ENCODE measurements around the gene P4HA1.

The P4HA1 gene

DNA sequence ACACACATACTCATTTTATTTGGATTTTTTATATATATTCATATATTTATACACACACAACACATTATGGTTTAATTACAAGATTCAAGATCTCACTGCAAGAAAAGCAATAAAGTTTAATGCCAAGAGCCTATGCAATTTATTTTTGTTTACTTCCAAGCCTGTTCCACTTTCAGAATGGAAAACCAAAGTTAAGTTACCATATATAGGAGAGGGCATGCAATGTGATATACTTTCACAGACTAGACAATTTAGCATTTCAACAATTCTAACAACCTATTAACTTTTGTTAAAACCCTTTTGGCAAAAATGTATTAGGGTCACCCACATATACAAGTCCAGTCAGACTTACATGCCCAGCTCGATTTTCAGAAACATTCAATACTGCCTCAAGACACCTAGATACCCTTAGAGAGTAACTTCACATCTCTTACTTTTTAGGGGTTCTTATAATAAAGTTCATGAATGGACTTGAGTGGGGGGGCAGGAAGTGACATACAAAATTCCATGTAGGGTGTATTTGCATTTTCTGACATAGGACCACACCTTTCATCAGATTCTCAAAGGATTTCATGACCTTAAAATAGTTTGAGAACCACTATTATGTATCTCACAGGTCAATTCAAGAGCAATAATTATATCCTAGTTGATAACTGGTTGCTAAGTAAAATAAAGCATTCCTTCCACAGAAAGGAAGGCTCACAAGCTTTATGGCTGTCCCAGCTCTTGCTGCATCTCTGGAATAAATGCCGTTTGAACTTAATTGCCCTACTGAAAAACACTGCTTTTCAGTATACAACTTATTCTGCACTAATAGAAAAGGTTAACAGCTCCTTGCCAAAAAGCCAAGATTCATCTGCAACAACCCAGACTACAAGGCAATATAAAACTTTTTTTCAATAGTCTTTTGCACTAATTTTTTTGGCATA, 2.5 kb downstream of the P4HA1 start:
- DNase-seq: no peak

DNA sequence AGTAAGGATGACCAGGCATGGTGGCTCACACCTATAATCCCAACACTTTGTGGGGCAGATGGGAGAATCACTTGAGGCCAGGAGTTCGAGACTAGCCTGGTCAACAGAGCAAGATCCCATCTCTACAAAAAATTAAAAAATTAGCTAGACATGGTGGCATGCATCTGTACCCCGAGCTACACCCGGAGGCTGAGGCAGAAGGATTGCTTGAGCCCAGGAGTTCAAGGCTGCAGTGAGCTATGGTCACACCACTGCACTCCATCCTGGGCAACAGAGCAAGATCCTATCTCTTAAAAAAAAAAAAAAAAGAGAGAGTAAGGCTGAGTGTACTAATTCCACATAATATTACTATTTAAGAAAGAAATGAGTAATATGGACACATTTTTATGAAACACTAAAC, 3.8 kb downstream of the P4HA1 start:
- DNase-seq: no peak

DNA sequence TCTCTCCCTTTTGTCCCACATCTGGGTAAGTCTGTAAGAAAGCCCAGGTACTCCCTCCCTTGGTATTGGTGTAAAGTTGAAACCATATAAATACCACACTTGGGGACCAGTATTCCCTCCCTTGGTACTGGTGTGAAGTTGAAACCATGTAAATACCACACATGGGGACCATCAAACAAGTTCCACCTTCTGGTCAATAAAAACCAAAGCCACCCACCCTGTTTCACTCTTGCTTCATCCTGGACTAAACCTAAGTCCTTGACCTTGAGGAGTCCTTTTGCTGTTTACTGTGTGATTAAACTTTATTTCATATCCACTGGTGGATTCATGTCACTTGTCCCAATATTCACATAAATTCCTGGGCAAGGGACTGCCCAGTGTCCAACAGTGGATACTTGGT, 8.4 kb downstream of the P4HA1 start:
- no peak for DNase-seq

DNA sequence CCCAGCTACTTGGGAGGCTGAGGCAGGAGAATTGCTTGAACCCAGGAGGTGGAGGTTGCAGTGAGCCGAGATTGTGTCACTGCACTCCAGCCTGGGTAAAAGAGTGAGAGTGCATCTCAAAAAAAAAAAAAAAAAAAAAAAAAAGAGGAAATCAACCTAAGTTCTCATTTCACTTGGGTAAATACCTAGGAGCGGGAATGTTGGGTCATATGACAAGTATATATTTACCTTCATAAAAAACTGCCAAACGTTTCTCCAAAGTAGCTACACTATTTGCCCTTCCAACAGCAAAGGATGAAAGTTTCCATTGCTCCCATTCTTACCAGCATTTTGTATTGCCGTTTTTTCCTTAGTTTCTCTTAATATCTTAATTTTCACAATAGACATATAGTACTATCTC, 9.8 kb downstream of the P4HA1 start:
- DNase-seq: no peak

DNA sequence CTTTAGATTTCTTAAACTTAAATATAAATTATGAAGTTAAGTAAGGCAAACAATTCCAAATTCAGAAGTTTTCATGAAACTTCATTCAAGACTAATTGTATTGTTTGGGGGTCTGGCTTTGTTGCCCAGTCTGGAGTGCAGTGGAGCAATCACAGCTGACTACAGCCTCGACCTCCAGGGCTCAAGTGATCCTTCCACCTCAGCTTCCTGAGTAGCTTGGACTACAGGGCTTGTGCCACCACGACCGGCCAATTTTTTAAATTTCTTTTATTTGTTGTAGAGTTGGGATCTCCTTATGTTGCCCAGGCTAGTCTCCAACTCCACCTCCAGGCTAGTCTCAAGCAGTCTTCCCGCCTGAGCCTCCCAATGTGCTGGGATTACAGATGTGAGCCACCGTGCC, 12.5 kb downstream of the P4HA1 start:
- no peak for DNase-seq

DNA sequence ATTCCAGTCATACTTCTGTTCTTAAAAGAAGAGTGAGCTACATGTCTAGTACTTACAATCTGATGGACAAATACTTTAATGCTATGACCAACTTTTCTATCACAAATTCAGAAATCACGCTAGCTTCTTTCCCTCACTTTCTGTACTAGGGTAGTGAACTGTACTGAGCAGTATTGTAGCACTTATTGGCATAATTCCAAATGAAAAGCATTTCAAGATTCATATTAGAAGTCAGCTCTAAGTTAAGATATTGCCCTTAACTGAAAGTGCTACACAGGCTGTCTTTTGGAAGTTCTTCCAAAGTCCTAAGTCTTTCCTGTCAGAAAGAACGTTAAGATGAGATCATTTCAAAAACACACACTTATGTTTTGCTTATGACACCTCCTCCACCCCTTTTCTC, 13.4 kb downstream of the P4HA1 start:
- no peak for DNase-seq

DNA sequence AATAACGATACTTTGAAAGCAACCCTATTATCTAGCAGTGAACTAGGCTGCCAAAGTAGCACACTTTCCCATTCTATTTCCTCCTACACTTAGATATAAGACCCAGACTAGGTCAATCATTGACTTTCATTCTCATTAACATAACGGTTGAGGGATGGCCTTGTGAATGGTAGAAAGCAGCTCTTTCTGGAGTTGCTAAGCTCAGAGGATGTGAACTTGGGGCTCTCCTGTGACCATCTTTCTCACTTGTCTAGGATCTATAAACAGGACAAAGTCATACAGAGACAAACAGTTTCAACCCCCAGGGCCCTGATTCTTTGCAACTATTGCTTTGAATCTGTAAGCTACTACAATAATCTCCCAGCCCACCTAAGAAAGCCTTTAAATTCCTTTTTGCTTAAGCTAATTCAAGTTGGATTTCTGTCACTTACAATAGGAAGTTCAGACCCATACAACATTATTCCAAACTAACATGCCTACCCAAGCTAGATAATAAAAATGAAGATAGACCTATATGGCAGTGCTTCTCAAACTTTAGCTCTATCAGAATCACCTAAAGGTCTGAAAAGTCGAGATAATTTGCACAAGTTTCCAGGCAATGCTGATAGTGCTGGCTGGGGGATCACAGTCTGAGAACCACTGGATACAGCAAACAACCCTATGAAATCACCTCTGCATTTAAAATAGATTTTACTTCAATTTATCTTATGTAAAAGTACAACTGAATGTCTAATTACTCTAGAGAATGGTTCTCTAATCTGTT, 16.7 kb downstream of the P4HA1 start:
- no peak for DNase-seq

DNA sequence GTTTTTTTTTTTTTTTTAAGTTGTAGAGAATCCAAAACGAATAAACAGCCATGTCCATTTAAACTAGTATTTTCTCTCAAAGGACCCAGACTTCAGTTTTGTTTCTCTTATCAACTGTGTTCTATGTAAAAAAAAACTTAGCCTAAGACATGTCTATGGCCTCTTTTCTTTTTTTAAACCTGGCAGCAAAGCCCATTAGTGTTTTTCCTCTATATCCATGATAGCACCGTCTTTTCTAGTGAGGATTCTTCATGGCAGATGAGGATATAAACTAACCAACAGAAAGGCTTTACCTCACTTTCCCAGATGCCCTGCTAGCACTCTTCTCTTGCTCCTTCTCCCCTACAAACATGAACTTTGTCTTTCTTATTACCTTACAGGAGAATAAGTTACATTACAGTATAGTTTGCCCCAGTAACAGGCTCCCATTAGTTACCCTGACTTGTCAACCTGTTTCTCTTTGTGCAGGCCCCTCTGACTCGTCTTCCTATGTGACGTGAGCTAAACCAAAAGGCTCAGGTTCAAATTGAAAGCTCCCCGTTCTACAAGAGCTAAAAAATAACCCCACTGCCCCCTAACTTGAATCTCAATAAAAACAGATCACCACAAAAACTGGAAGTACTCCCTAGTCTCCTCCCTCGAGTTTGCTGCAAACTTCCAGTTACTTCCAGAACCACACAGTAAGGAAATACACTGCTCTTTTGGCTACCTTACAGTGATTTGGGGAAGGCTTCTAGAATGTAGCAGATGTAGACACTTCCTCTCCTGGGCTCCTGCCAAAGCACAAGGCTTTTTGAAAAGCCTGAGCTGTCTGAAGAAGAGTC, 20.1 kb downstream of the P4HA1 start:
- no peak for DNase-seq

DNA sequence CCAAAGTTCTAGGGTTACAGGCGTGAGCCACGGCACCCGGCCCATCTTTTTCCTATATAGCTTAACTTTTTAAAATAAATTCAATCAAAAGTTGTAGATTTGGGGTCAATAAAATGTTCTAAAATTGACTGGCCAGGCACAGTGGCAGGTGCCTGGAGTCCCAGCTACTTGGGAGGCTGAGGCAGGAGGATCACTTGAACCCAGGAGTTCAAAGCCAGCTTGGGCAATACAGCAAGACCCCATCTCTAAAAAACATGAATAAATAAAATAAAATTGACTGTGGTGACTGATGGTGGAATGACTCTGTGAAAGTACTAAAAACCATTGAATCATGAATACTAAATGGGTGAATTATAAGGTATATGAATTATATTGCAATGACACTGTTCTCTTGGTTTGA, 20.8 kb downstream of the P4HA1 start:
- no peak for DNase-seq

DNA sequence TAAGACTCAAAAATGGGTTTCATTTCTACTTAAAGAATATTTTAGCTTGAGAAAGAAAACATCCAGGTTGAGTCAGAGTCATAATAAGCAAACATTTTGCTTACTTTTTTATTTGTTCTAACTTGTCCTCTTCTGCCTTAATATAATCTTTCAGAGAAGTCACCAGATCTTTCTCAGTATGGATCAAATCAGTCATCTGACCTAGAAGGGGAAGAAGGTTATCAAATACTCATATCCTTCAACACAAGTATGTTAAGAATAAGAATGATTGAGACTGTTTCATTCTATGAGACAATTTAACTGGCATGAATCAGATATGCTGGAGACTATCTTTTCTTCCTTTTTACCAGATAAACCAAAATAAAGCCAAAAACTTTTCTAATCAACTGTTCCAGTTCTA, 23.0 kb downstream of the P4HA1 start:
- DNase-seq: no peak

DNA sequence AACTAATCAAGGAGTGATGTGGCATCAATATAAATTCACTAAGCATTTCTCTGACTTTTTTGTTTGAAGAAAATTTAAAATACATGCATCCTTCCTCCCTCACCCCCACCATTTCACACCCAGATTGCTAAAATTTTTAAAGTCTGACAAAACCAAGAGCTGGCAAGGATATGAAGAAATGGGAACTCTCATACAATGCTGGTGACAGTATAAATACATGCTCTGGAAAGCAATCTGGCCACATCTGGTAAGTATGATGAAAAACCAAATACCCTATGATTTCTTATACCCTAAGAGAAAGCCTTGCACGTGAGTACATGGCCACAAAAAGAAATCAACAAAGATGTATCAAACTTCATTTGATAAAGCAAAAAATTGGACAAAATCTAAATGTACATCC, 31.2 kb downstream of the P4HA1 start:
- DNase-seq: no peak

DNA sequence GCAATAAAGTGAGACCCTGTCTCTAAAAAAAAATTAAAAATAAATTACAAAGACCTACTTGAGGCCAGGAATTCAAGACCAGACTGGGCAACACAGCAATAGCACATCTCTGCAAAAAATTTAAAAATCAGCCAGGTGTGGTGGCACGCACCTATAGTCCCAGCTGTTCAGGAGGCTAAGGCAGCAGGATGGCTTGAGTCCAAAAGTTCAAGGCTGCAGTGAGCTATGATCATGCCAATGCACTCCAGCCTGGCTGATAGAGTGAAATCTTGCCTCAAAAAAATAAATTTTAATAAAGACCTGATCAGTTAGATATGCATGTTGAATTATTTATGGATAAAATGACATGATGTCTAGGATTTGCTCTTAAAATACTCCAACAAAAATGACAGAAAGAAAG, 34.9 kb downstream of the P4HA1 start:
- DNase-seq: no peak

DNA sequence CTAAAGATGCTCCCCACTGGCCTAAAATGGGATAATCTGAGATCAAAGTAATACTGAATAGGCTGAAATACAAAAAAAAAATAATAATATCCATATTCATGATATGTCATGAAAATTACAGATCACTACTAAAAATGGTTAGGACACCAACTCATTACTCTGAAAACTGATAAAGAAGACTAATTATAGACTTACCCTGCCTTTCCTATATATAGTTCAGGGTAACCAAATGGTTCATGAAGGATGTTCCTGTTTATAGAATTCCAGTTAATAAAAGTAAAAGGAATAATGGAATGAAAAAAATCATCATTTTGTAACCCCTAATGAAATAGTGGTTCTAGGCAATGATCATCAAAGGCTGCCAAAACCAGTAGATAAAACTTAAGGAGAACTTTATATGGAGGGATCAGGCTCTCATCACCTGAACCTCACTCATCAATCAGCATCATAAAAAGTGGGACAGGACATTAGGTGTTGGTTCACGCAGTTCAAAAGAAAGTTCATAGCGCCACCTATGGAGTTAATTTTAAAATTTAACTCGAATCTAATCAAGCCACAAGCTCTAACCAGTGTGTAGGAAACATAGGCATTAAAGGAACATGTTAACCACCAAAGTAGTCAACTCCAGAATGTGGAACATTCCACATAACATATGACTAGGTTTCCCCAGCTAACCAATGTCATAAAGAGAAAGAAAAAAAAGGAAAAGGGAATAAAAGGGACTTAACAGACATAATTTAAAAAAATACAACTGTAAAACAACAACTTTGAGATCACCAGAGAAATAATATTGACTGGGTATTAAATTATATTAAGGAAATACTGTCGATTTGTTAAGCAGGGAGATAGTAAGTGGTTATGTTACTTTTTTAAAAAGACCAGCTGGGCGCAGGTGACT, 35.7 kb downstream of the P4HA1 start:
- DNase-seq: no peak

DNA sequence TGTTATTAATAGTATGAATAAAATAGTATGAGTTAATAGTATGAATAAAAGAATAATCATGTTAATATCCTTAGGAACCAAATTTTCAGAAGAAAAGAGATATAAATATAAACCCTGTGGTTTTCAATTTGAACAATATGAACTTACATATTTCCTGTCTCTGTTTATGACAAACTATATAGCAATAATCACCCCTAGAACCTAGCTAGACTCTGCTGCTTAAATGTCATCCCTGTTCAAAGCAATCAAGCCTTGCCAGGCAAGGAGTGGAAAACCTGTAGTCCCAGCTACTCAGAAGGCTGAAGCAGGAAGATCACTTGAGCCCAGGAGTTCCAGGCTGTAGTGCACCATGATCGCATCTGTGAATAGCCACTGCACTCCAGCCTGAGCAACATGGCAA, 36.5 kb downstream of the P4HA1 start:
- no peak for DNase-seq

DNA sequence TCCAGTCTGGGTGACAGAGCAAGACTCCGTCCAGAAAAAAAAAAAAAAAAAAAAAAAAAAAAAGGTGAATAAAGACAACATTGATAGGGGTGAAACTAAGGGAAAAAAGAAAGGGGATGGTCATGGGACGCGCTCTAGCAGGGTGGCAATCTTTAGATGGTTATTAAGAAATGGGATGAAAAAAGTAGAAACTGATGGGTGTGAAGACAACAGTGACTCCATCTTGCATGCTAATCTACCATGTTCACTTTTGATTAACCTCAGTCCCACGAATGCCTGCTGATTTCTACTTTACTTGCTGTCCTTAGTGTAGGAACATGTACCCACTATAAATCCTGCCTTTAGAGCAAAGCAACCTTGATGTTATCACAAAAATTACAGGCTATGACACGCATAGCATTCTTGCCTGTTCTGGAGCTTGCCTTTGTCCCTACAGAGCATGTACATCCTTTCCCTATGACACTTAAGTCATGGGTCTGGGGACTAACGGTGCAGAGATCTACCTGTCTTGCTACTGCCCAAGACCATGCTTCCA, 38.5 kb downstream of the P4HA1 start:
- no peak for DNase-seq

DNA sequence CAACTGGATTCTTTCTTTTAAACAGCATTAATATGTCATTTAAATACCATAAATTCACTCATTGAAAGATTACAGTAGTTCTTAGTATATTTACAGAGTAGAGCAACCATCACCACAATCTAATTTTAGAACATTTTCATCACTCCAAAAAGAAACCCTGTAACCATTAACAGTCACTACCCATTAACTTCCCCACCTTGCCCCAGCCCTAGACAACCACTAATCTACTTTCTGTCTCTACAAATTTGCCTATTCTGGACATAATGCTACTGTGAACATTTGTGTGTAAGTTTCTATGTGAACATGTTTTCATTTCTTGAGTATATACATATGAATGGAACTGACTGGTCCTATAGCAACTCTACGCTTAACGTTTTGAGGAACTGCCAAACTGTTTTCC, 42.4 kb downstream of the P4HA1 start:
- no peak for DNase-seq

DNA sequence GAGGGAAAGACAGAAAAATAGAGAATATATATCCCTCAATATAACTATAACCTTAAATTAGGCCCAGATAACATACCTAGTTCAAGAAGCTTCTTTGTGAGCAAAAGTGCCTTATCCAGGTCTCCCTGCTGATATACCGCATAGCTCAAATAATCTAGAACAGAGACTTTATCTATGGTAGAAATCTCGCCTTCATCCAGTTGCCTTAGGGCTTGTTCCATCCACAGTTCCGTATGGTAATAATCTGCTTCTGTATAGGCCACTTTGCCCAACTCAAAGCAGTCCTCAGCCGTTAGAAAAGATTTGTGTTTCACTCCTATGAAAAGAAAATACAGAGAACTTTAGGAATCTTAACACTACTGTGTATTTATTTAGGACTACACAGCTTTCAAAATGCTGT, 43.4 kb downstream of the P4HA1 start:
- DNase-seq: no peak

DNA sequence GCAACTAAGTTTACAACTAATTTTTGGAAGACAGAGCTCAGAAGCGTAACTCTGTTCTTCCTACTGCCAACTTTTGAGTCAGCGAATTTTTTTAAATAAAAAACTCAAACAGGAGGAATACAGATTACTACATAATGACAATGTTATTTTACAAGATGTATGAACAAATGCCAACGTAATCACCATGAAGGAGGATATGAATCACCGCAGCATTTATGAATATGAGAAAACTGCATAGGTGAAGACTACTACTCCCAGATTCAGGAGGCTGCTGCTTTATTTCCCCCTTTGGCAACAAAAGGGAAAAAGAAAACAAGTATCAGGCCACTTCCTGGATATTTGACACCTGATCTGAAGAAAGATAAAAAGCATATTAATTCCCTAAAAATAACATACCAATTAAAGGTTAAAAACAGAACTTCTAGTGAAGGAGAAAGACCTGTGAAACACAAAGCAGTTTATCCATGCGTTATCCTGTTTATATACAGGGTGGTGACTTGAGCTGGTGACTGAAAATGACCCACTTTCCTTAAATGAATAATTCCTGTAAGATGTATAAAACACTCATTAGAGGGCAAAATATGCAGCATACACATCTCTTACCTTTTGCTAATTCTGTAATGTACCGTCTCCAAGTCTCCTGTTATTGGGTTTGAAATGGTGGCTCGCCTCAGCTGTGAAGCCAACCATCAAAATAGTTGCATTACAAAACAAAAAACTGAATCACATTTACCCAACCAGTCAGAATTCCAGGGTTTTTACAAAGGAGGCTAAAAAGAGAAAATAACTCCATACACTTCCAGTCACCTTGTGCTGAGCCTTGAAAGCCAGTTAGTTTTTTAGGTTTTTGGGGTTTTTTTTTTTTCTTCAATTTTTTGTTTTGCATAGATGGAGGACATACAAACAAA, 52.0 kb downstream of the P4HA1 start:
- no peak for DNase-seq

DNA sequence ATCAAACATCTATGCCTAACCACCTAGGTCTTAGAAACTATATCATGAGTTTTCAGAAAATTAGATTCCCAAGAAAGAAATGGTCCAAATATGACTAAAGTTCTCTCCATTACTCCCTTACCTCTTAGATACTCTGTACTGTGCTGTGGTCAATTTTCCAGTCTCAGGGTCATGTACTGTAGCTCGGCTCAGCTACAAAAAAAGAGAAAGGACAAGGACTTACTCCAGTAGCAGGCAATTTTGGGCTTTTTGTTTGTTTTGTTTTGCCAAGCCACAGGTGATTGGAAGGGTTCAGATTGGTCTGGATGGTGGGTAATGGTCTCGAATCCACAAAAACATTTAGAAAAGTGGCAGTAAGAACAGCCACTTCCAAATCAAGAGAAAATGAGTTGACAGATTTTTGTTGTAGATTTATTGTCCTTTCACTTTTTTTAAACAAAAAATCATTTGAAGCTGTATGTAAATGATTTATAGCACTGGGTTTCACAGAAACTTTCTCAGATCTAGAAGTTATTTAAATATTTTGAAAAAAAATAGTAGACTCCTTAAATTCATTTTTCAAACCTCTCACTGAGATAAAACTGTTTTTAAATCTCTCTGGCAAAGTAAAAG, 52.8 kb downstream of the P4HA1 start:
- DNase-seq: no peak

DNA sequence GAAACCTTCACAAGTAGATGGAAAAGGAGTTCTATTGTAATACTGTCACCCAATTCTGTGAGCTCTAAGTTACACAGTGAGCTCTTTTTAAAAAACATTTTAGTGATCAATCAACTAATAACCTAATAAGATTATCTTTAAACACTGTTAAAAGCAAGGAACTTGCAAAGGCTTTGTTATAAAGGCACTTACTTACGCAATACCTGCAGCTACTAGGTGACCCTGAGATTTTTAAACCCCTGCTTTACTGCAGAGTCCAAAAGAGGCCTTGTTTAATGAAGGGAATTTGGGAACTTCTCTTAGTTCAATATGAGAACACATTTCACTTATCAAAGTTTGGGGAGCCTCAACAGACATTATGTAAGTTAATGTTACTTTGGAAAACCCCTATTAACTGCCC, 53.3 kb downstream of the P4HA1 start:
- DNase-seq: no peak

DNA sequence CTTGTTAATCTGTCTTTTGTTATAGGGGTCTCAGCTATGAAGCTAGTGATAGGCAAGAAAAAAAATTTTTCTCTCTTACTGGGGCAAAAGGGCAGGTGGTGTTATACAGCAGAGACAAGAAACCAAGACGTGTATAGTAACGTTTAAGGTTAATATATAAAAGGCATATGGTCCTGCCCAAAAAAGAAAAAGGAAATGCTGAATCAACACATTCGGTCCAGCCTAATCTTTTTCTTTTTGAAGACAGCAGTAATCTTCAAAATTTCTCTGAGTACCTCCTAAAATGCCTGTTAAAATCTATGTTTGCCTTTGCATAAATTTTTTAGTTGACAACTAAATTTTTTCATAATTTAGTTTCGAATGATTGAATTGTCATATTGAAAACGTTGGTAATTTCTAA, 54.5 kb downstream of the P4HA1 start:
- DNase-seq: no peak

Measured in activated T-cell treated with anti-CD3 and anti-CD28 coated beads for 4 hours (primary cell).